ENCODE results near the gene PTGIS.

Gene PTGIS

GRCh38 chr20:49567421-49568277, at the start of gene PTGIS:
Gene PTGIS, minus strand, starts transcription at chr20:49568137. Its CDS starts 21 bp downstream, at chr20:49568116.
- TF ChIP-seq EP300 (IDR thresholded peaks at IDR 0.05; ENCODE audit: borderline replicate concordance) (no peak), ZBTB7A (IDR thresholded peaks at IDR 0.05; ENCODE audit: low read depth) (no peak), TCF12 (IDR thresholded peaks at IDR 0.05; ENCODE audit: low read depth) (no peak), CREB1 (IDR thresholded peaks at IDR 0.05; ENCODE audit: low read depth) (no peak), YY1 (IDR thresholded peaks at IDR 0.05; ENCODE audit: low read depth) (no peak), NFIC (IDR thresholded peaks at IDR 0.05) (no peak), TEAD4 (IDR thresholded peaks at IDR 0.05) (no peak), CEBPB (IDR thresholded peaks at IDR 0.05) (no peak), FOXM1 (IDR thresholded peaks at IDR 0.05; ENCODE audit: borderline replicate concordance, low read depth) (no peak), TAF1 (IDR thresholded peaks at IDR 0.05; ENCODE audit: low read depth) (no peak), RAD21 (IDR thresholded peaks at IDR 0.05; ENCODE audit: low read depth) (no peak), EGR1 (IDR thresholded peaks at IDR 0.05) (no peak), USF1 (IDR thresholded peaks at IDR 0.05) (no peak), MAX (IDR thresholded peaks at IDR 0.05) (no peak), REST (IDR thresholded peaks at IDR 0.05; ENCODE audit: low read depth) (no peak)

GRCh38 chr20:49616154-49617007, 48.4 kb upstream of the PTGIS start:
- TF ChIP-seq CREB1 (IDR thresholded peaks at IDR 0.05; ENCODE audit: low read depth), result no peak
- TF ChIP-seq EP300 (IDR thresholded peaks at IDR 0.05; ENCODE audit: borderline replicate concordance), result no peak
- TF ChIP-seq TAF1 (IDR thresholded peaks at IDR 0.05; ENCODE audit: low read depth), result no peak
- TF ChIP-seq RAD21 (IDR thresholded peaks at IDR 0.05; ENCODE audit: low read depth), result no peak
- no peak for TF ChIP-seq FOXM1 (IDR thresholded peaks at IDR 0.05; ENCODE audit: borderline replicate concordance, low read depth)
- TF ChIP-seq REST (IDR thresholded peaks at IDR 0.05; ENCODE audit: low read depth), result no peak

GRCh38 chr20:49615401-49616153, 47.6 kb upstream of the PTGIS start:
- TF ChIP-seq FOXM1 (IDR thresholded peaks at IDR 0.05; ENCODE audit: borderline replicate concordance, low read depth), result no peak
- TF ChIP-seq TEAD4 (IDR thresholded peaks at IDR 0.05), result no peak
- no peak for TF ChIP-seq REST (IDR thresholded peaks at IDR 0.05; ENCODE audit: low read depth)
- no peak for TF ChIP-seq MAX (IDR thresholded peaks at IDR 0.05)
- TF ChIP-seq CREB1 (IDR thresholded peaks at IDR 0.05; ENCODE audit: low read depth), result no peak
- TF ChIP-seq YY1 (IDR thresholded peaks at IDR 0.05; ENCODE audit: low read depth), result no peak
- no peak for TF ChIP-seq EP300 (IDR thresholded peaks at IDR 0.05; ENCODE audit: borderline replicate concordance)
- TF ChIP-seq USF1 (IDR thresholded peaks at IDR 0.05), result no peak
- no peak for TF ChIP-seq CEBPB (IDR thresholded peaks at IDR 0.05)
- TF ChIP-seq TCF12 (IDR thresholded peaks at IDR 0.05; ENCODE audit: low read depth), result no peak
- TF ChIP-seq TAF1 (IDR thresholded peaks at IDR 0.05; ENCODE audit: low read depth), result no peak
- TF ChIP-seq NFIC (IDR thresholded peaks at IDR 0.05), result no peak
- no peak for TF ChIP-seq RAD21 (IDR thresholded peaks at IDR 0.05; ENCODE audit: low read depth)
- no peak for TF ChIP-seq ZBTB7A (IDR thresholded peaks at IDR 0.05; ENCODE audit: low read depth)
- TF ChIP-seq EGR1 (IDR thresholded peaks at IDR 0.05), result no peak

All from Ishikawa (cell line).